AG10803 (cell line): ENCODE data around the gene TRIM46.

Experiments used
- DNase-seq: peaks from one replicate; pipeline ENCODE4 v3.0.0; 2010; ENCODE audit warnings: low read depth
- H3K4me3 ChIP-seq: 2 replicates; pipeline ENCODE4 v1.5.1; 2011; ENCODE audit warnings: mild to moderate bottlenecking, low read length, control low read depth
- TF ChIP-seq, protein P1 (sequence below): conservative IDR thresholded peaks from 2 replicates; pipeline ENCODE4 v1.5.1; 2011; ENCODE audit warnings: mild to moderate bottlenecking, low read length, control low read depth, inconsistent platforms

Gene TRIM46

DNA sequence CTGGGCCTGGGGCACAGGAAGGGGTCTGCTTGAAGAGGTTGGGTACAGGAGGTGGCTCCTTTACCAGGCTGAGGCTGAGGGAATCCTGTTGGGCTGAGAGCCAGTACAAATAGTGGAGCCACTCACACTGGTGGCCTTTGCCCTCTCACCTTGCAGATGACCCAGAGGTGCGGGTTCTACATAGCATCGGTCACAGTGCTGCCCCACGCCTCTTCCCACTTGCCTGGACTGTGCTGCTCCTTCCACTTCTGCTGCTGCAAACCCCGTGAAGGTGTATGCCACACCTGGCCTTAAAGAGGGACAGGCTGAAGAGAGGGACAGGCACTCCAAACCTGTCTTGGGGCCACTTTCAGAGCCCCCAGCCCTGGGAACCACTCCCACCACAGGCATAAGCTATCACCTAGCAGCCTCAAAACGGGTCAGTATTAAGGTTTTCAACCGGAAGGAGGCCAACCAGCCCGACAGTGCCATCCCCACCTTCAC, 39.8 kb upstream of the TRIM46 start:
- DNase-seq, result no peak
- TF ChIP-seq, protein P1, sequence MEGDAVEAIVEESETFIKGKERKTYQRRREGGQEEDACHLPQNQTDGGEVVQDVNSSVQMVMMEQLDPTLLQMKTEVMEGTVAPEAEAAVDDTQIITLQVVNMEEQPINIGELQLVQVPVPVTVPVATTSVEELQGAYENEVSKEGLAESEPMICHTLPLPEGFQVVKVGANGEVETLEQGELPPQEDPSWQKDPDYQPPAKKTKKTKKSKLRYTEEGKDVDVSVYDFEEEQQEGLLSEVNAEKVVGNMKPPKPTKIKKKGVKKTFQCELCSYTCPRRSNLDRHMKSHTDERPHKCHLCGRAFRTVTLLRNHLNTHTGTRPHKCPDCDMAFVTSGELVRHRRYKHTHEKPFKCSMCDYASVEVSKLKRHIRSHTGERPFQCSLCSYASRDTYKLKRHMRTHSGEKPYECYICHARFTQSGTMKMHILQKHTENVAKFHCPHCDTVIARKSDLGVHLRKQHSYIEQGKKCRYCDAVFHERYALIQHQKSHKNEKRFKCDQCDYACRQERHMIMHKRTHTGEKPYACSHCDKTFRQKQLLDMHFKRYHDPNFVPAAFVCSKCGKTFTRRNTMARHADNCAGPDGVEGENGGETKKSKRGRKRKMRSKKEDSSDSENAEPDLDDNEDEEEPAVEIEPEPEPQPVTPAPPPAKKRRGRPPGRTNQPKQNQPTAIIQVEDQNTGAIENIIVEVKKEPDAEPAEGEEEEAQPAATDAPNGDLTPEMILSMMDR, result no peak
- H3K4me3 ChIP-seq, result no peak overlapping the region

DNA sequence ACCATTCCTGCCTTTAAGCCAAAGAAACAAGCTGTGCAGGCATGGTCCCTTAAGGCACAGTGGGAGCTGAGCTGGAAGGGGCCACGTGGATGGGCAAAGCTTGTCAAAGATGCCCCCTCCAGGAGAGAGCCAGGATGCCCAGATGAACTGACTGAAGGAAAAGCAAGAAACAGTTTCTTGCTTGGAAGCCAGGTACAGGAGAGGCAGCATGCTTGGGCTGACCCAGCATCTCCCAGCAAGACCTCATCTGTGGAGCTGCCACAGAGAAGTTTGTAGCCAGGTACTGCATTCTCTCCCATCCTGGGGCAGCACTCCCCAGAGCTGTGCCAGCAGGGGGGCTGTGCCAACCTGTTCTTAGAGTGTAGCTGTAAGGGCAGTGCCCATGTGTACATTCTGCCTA, 39.3 kb upstream of the TRIM46 start:
- DNase-seq, result no peak
- TF ChIP-seq, protein P1, result no peak
- H3K4me3 ChIP-seq, result peak overlapping the region; percentile 97

DNA sequence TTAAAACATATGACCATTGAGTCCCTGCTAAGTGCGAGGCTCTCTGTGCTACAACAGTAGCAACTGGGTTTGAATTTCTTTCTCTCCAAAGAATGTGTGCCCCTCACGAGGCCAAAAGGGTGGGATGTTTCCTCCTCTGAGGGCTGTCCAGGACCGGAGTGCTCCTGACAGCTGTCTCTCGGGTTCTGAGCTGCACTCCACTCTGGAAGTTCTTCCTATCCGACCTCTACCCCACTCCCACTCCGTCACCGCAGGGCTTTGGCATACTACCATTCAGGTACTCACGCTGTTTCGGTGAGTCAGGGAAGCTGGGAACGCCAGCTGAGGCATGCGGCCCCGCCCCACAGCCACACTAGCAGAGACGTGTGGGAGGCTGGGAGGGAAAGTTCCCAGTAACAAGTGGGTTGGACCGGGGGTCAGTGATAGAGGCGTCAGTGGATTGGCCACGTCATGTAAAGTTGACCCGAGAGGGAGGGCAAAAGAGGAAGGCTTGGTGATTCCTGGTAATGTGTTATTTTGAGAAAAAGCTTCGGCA, 38.7 kb upstream of the TRIM46 start:
- peak; percentile 91 for DNase-seq
- peak overlapping the region; percentile 97 for H3K4me3 ChIP-seq
- TF ChIP-seq, protein P1, result no peak

DNA sequence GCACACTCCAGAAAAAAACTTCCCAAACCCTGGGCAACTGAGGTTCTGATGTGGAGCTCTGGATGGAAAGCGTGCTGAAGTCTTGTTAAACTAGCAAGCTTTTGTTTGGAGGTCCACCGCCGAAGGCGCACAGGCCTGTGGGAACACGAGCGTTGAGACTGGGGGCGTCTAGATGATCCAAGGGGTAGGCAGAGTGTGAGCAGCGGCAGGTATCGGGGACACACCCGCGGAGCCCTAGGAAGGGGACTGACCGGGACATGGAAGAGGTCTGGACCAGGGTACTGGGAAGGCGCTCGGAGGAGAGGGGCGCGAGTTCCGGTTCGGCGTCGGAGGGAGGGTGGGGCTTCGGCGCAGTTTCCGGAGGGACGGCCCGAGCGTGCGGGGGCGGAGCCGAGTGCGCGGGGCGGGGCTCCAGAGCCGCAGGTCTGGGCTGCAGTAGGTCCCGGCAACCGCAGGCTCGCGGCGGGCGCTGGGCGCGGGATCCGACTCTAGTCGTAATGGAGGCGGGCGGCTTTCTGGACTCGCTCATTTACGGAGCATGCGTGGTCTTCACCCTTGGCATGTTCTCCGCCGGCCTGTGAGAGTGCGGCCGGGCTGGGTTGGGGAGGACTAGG, 38.1 kb upstream of the TRIM46 start, which contains the start of gene SLC50A1:
TSS of gene SLC50A1 (plus strand) at position 438 of the 614 bp plus-strand sequence. CDS start at position 498, 60 bp downstream.
- TF ChIP-seq, protein P1, result no peak
- peak within 1 kb of the TSS; percentile 97 for H3K4me3 ChIP-seq
- peak; percentile 93 for DNase-seq

DNA sequence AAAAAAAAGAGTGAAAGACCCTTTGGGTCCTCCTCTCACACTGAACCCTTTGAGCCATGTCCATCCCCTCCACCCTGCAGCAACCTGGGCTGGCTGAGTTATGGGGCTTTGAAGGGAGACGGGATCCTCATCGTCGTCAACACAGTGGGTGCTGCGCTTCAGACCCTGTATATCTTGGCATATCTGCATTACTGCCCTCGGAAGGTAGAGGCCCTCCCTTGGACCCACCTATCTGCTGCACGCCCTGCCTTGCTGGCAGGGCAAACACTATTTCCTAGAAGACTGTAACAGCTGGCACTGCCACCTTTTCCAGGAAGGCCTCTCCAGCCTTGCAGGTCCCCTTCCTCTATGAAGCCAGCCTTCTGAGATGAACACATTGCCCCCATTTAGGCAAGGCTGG, 36.9 kb upstream of the TRIM46 start:
- peak overlapping the region; percentile 57 for H3K4me3 ChIP-seq
- TF ChIP-seq, protein P1, result no peak
- no peak for DNase-seq

DNA sequence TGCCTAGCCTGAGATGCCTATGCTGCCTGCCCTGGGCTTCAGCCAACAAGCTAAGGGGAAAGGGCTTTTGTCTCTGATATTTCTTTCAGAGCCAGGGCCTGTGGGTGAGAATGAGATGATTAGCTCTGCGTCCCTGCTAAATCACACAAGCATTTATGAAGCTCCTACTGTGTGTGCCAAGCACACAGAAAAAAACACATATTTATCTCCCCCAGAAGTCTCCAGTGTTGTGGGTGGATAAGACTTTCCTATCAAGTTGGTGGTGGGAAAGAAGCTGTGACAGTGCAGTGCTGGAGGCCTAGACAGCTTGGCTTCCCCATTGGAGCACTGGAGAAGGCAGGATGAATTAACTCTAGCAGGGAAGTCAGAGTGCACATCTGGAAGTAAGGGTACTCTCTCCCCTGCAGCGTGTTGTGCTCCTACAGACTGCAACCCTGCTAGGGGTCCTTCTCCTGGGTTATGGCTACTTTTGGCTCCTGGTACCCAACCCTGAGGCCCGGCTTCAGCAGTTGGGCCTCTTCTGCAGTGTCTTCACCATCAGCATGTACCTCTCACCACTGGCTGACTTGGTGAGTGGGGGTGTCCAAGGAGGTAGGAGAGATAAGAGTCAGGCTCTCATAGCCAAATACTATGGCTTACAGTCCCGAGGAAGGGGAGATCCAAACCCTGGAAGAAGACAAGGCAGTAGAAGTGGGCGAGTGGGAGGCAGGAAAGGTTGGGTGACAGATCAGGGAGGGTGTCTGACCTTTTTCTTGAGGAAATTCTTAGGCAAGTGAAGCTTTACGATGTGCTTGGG, 36.3 kb upstream of the TRIM46 start:
- H3K4me3 ChIP-seq, result peak overlapping the region; percentile 57
- TF ChIP-seq, protein P1, result no peak
- no peak for DNase-seq
